ENCODE data around the gene EIF3C.
"Not testable (repeated sequence)": the region's sequence is repeated elsewhere in the genome, so short reads cannot be mapped to it uniquely, and the experiment has no call there.

DNA sequence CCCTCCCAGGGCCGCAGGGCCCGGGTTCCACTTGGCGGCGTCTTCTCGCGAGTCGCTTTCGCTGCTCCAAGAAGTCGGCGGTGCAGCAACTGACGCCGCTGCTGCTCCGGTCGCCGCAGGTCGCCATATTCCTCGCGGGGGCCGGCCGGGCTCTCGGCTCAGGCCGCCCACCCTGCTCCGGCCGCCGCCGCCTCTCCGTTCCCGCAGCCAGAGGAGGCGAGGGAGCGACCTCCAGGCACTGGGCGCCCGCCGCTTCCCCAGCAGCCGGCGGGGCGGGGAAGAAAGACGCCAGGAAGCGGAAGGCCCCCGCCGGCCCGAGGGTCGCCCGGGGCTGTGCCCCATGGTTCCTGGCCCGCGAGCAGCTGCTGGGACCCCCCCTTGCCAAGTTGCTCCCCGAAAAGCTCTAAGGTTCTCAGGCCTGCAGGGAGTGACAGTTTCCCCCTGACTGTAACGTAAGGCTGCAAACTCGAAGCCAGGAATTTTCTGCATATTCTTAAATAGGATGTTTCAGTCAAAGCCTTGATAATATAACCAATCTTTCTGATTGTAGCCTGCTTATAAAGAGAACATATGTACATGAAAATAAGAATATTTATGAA, 39.3 kb downstream of the EIF3C start:
- TF ChIP-seq, protein P1, sequence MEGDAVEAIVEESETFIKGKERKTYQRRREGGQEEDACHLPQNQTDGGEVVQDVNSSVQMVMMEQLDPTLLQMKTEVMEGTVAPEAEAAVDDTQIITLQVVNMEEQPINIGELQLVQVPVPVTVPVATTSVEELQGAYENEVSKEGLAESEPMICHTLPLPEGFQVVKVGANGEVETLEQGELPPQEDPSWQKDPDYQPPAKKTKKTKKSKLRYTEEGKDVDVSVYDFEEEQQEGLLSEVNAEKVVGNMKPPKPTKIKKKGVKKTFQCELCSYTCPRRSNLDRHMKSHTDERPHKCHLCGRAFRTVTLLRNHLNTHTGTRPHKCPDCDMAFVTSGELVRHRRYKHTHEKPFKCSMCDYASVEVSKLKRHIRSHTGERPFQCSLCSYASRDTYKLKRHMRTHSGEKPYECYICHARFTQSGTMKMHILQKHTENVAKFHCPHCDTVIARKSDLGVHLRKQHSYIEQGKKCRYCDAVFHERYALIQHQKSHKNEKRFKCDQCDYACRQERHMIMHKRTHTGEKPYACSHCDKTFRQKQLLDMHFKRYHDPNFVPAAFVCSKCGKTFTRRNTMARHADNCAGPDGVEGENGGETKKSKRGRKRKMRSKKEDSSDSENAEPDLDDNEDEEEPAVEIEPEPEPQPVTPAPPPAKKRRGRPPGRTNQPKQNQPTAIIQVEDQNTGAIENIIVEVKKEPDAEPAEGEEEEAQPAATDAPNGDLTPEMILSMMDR (IDR thresholded peaks at IDR 0.05) = not testable (repeated sequence)
- not testable (repeated sequence) for TF ChIP-seq POLR2A (IDR thresholded peaks at IDR 0.05)

All from esophagus squamous epithelium (tissue), 4 donors.